HEK293T (cell line): ENCODE results near the gene FJX1.

Experiments used
- CTCF ChIA-PET: fragments of 350-600 bp; formaldehyde crosslinking; extraction: SDS; loops from one replicate; lab custom pipeline; 2021; ENCODE audit warnings: antibody characterized with exemption, inconsistent platforms; lab: Yijun Ruan, JAX
- POLR2A ChIA-PET: fragments of 350-600 bp; formaldehyde crosslinking; extraction: SDS; loops from one replicate; lab custom pipeline; 2020; ENCODE audit warnings: antibody characterized with exemption, inconsistent platforms; lab: Yijun Ruan, JAX
- DNase-seq: peaks from one replicate; pipeline ENCODE4 v3.0.0; 2012; ENCODE audit warnings: mixed read lengths; ENCODE audit errors: extremely low spot score
- ARNT ChIP-seq: fragments of 450-650 bp; IDR thresholded peaks from 2 replicates; pipeline ENCODE4 v1.6.1; 2017; ENCODE audit warnings: mild to moderate bottlenecking
- BHLHE40 ChIP-seq: fragments of 450-650 bp; IDR thresholded peaks from 2 replicates; pipeline ENCODE4 v1.6.1; 2016; ENCODE audit warnings: mild to moderate bottlenecking, moderate library complexity, borderline replicate concordance
- CTBP1 ChIP-seq: fragments of 450-650 bp; IDR thresholded peaks from 2 replicates; pipeline ENCODE4 v1.6.1; 2016; ENCODE audit warnings: borderline replicate concordance
- ELF4 ChIP-seq: fragments of 450-650 bp; IDR thresholded peaks from 2 replicates; pipeline ENCODE4 v1.6.1; 2017; ENCODE audit warnings: antibody characterized with exemption
- FOXA1 ChIP-seq: fragments of 450-650 bp; IDR thresholded peaks from 2 replicates; pipeline ENCODE4 v1.6.1; 2016; ENCODE audit warnings: mild to moderate bottlenecking
- FOXK2 ChIP-seq: fragments of 450-650 bp; IDR thresholded peaks from 2 replicates; pipeline ENCODE4 v1.6.1; 2016; ENCODE audit warnings: mild to moderate bottlenecking
- FOXM1 ChIP-seq: fragments of 450-650 bp; IDR thresholded peaks from 2 replicates; pipeline ENCODE4 v1.6.1; 2017; ENCODE audit warnings: mild to moderate bottlenecking, borderline replicate concordance
- HDGF ChIP-seq: fragments of 450-650 bp; IDR thresholded peaks from 2 replicates; pipeline ENCODE4 v1.6.1; 2017; ENCODE audit warnings: antibody characterized with exemption, borderline replicate concordance
- L3MBTL2 ChIP-seq: fragments of 450-650 bp; conservative IDR thresholded peaks from 2 replicates; pipeline ENCODE4 v1.6.1; 2016; ENCODE audit warnings: mild to moderate bottlenecking
- LEF1 ChIP-seq: fragments of 450-650 bp; IDR thresholded peaks from 2 replicates; pipeline ENCODE4 v1.6.1; 2017; ENCODE audit warnings: mild to moderate bottlenecking, borderline replicate concordance
- NFRKB ChIP-seq: fragments of 450-650 bp; IDR thresholded peaks from 2 replicates; pipeline ENCODE4 v1.6.1; 2016; ENCODE audit warnings: mild to moderate bottlenecking, moderate library complexity
- SP1 ChIP-seq: fragments of 450-650 bp; IDR thresholded peaks from 2 replicates; pipeline ENCODE4 v1.6.1; 2017
- SUZ12 ChIP-seq: fragments of 450-650 bp; IDR thresholded peaks from 2 replicates; pipeline ENCODE4 v1.6.1; 2016; ENCODE audit warnings: mild to moderate bottlenecking
- TARDBP ChIP-seq: fragments of 450-650 bp; IDR thresholded peaks from 2 replicates; pipeline ENCODE4 v1.6.1; 2016
- ZNF384 ChIP-seq: fragments of 450-650 bp; IDR thresholded peaks from 2 replicates; pipeline ENCODE4 v1.6.1; 2016
- TF ChIP-seq, protein P1 (sequence below): fragments of 450-650 bp; IDR thresholded peaks from 2 replicates; pipeline ENCODE4 v1.6.1; 2016

The FJX1 gene

DNA sequence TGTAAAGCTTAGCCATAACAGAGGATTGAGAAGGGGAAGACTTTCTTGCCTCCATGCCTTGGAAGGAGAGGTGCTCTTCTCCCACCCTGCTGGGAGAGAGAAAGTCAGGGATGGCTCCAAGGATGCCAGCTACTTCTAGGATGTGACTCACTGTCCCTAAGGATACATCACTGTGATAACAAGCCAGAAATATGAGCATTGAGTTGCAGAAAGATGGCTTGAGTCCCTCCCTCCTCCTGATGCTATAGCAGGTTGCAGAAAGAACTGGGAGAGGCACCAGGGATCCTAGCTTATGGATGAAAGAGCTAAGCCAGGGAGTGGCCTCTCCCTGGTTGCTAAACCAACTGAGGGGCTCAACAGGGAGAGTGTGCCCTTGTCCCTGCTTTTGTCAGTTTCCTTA is 27.8 kb upstream of the FJX1 start:
- no peak for DNase-seq
- no peak for TF ChIP-seq FOXK2
- TF ChIP-seq HDGF, result no peak
- no peak for TF ChIP-seq SUZ12
- no peak for TF ChIP-seq TARDBP
- no peak for TF ChIP-seq NFRKB
- TF ChIP-seq ELF4, result no peak
- TF ChIP-seq SP1, result no peak
- TF ChIP-seq ZNF384, result no peak
- no peak for TF ChIP-seq ARNT
- TF ChIP-seq LEF1, result no peak
- TF ChIP-seq, protein P1, sequence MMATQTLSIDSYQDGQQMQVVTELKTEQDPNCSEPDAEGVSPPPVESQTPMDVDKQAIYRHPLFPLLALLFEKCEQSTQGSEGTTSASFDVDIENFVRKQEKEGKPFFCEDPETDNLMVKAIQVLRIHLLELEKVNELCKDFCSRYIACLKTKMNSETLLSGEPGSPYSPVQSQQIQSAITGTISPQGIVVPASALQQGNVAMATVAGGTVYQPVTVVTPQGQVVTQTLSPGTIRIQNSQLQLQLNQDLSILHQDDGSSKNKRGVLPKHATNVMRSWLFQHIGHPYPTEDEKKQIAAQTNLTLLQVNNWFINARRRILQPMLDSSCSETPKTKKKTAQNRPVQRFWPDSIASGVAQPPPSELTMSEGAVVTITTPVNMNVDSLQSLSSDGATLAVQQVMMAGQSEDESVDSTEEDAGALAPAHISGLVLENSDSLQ, result no peak
- TF ChIP-seq FOXM1, result no peak
- CTCF ChIA-PET, result interaction anchor here (1.2 kb wide), 1 partner anchor 18 kb away, joined by 3 read pairs; no protein-coding TSS in a partner anchor
- POLR2A ChIA-PET, result no interaction called here

- DNase-seq, result no peak
- CTCF ChIA-PET, result no interaction called here
- TF ChIP-seq, protein P1, result no peak
- POLR2A ChIA-PET, result no interaction called here
Observed at GRCh38 chr11:35593143-35593542, 25.1 kb upstream of the FJX1 start.

GRCh38 chr11:35594680-35595079 is 23.6 kb upstream of the FJX1 start:
- POLR2A ChIA-PET, result no interaction called here
- TF ChIP-seq FOXA1 (no peak), CTBP1 (no peak), FOXM1 (no peak), ARNT (no peak), TARDBP (no peak), LEF1 (no peak), L3MBTL2 (no peak), SP1 (no peak), ELF4 (no peak), SUZ12 (no peak), NFRKB (no peak), ZNF384 (no peak)
- DNase-seq, result no peak
- CTCF ChIA-PET, result no interaction called here

GRCh38 chr11:35598254-35599125 is 19.8 kb upstream of the FJX1 start:
- POLR2A ChIA-PET, result no interaction called here
- DNase-seq, result no peak
- no peak for TF ChIP-seq SP1
- TF ChIP-seq FOXA1, result no peak
- no peak for TF ChIP-seq LEF1
- no peak for TF ChIP-seq HDGF
- no peak for TF ChIP-seq CTBP1
- TF ChIP-seq BHLHE40, result no peak
- TF ChIP-seq L3MBTL2, result no peak
- CTCF ChIA-PET, result no interaction called here

GRCh38 chr11:35600331-35600838 is 17.9 kb upstream of the FJX1 start:
- ChIA-PET CTCF (no interaction called here), POLR2A (no interaction called here)
- no peak for DNase-seq
- TF ChIP-seq L3MBTL2, result no peak
- TF ChIP-seq, protein P1, result no peak
- TF ChIP-seq ZNF384, result no peak

DNA sequence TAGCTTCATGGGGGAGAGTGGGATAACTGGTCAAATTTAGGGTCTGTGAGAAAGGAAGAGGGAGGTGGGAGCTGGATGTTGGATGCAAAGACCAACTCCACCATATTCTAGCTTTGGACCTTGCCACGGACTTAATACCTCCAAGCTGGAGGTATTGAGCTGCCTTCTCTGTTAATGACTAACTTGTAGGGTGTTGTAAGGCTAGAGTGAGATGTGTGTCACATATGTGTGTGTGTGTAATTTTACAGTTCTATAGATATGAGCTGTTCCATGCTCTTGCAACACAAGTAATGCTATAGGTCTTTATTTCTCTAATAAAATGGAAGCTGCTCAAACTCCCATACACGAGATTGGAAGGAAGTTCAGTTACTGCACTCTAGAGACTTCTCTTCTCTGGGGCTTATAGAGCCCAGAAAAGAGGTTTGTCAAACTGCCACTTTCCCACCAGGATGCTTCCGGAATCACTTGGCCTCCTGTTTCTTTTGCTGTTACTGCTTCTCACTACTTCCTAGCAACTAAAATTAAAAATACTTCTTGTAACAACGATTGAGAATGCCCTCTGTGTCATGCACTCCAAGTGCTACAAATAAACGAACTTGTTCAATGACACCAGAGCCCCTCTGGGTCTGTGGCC is 16.0 kb upstream of the FJX1 start:
- POLR2A ChIA-PET, result no interaction called here
- TF ChIP-seq FOXA1 (no peak), ELF4 (no peak)
- DNase-seq, result no peak
- CTCF ChIA-PET, result interaction anchor here (0.7 kb wide), 1 partner anchor 630 kb away, joined by 3 read pairs; no protein-coding TSS in a partner anchor

GRCh38 chr11:35602979-35603378 is 15.3 kb upstream of the FJX1 start:
- ChIA-PET POLR2A (no interaction called here), CTCF (interaction anchor here (0.7 kb wide), 1 partner anchor 629 kb away, joined by 3 read pairs; no protein-coding TSS in a partner anchor)
- TF ChIP-seq BHLHE40, result no peak
- no peak for TF ChIP-seq HDGF
- TF ChIP-seq SUZ12, result no peak
- TF ChIP-seq ELF4, result no peak
- no peak for TF ChIP-seq FOXA1
- TF ChIP-seq FOXK2, result no peak
- no peak for TF ChIP-seq ZNF384
- TF ChIP-seq TARDBP, result no peak
- TF ChIP-seq LEF1, result no peak
- DNase-seq, result no peak
